ENCODE results near the gene GBP2.
"Not testable (repeated sequence)": the region's sequence is repeated elsewhere in the genome, so short reads cannot be mapped to it uniquely, and the experiment has no call there.

The GBP2 gene

GRCh38 chr1:89126602-89127565 is 970 bp upstream of the GBP2 start:
- DNase-seq (ENCODE audit: low spot score) = peak; percentile 84

DNA sequence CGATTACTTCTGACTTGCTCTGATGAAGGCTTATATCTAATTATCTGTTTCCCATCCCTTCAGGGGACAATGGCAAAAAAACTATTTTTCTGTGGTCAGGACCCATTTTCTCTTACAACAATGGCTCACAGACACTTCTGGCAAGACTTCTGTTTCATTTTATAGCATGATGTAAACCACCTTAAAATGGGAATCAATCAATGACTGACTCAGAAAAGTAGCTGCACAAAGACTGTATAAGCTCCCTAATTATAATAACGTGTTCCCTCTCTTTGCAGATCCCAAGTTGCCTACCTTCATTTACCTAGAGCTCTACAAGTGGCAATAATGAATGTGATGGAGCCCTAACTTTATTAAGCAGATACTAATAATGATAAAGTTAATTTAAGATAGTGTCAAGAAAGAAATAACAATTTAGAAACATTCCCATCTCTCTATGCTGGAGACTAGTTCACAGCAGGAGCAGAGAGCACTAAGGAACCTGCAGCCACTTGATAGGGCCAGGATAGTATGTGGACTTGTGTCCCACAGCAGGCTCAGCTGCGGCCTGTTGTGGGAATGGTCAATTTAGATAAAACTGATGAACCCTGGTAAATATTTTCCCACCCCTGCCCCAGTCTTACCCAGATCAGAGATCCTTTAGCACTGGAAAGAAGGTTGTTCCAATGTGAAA is 538 bp downstream of the GBP2 start:
- no peak for DNase-seq (ENCODE audit: low spot score)

DNA sequence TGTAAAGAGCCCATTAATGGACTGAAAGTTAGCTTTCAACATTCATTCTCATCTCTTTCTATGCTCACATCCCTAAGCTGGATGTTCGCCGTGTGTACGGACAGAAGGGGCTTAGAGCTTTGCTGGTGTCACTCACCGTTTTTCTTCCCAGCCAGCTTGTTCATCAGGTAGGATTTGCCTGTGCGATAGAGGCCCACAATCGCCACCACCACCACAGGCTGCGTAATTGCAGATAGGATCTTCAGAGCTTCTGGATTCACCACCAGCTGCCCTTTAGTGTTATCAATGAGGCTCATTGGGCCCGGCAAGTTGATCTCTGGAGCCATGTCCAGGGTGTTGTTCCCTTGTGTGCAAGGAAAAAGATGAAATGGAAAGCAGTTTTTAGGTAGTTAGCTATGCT is 4.3 kb downstream of the GBP2 start:
- DNase-seq (ENCODE audit: low spot score) = no peak

GRCh38 chr1:89114662-89115061 is 11.3 kb downstream of the GBP2 start:
- peak; percentile 32 for DNase-seq (ENCODE audit: low spot score)

DNA sequence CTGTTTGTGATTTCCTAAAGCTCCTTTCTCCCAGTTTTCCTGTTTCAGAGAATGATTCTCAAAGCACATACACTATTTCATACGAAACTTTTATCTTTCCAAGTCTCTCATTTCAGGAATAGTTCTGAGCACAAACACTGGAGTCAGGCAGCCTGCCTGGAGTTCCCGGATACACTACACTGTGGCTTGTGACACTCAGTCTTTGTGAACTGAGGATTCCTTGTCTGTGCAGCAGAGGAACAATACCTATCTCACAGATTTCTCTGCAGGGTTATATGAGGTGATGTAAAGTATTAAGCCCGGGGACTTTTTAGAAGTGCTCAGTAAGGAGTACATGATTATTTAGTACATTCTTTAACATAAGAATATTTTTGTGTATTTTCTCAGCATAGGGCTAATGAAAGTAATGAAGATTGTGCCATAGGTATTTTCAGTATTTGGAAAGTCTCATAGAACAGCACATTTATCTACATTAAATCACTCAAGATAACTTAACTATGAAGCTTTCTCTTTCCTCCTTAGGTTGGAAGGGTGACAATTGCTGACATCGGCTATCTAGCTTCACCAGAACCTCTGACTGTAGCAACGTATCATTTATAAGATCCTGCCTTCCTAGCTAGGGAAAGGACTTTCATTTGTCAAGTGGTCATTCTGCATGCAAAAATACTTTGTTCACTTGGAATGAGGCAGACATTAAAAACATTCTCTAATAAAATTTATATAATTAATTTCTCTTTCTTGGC is 12.9 kb downstream of the GBP2 start:
- DNase-seq (ENCODE audit: low spot score) = no peak

DNA sequence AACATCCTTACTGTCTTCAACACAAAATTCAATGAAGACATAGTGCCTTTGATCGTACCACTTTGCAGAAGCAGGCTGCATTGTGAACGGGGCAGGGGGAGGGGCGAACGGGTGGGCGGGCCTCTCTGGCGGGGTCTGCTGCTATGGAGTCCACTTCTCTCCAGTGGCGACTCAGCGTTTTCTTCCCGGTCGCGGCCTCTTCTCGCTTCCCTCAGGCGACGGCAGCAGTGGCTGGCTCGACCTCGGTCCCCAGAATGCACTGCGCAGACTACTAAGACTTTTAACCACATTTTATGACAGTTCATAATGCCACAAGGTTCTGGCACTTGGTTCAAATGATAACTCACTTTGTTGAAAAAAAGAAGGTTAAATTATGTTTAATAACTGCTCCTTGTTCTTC is 21.2 kb downstream of the GBP2 start:
- DNase-seq (ENCODE audit: low spot score) = no peak

DNA sequence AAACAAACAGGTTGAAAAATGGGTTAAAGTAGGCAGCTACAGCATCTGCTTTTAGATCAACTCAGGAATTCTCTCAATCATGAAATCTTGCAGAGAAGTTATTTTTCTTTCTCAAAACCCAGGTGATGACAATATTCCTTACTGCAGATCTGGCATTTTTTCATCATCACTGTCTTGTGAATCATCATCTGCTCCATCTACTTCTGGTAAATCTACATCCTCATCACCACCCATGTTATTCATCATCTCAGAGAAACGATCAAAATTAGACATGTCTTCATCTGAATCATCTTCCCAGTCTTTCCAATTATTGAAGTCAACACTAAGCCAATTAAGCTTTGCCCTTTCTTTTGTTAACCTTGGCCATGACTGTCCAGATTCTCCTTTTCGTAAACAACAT is 21.8 kb downstream of the GBP2 start:
- DNase-seq (ENCODE audit: low spot score) = no peak

GRCh38 chr1:89102021-89102420 is 23.9 kb downstream of the GBP2 start:
- no peak for DNase-seq (ENCODE audit: low spot score)

DNA sequence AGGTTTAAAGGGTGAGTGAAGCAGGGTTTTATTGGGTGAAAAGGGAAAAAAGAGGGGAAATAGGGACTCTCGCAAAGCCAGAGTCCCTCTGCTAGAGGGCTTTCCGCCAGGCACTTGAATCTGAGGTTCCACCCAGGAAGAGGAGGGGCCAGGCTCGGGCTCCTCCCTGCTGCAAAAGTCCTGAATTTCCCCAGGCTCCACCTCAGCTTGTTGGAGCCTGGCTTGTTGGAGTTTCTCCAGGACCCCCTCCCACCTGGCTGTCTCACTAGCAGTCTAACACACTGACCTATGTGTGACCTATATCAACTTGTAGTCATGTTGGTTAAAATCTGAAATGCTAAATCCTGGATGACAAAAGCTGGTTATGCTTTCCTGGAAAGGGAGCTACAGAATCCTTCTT is 25.5 kb downstream of the GBP2 start:
- no peak for DNase-seq (ENCODE audit: low spot score)

GRCh38 chr1:89098857-89099256 is 27.1 kb downstream of the GBP2 start:
- DNase-seq (ENCODE audit: low spot score) = no peak

DNA sequence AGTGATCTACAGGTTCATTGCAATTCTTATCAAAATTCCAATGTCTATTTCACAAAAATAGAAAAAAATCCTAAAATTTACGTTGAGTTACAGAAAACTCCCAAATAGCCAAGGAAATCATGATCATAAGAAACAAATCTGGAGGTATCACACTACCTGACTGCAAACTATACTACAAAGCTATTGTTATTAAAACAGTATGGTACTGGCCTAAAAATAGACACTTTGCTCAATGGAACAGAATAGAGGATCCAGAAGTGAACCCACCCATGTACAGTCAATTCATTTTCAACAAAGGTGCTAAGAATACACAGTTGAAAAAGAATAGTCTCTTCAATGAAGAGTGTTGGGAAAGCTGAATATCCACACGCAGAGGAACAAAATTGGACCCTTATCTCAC is 30.2 kb downstream of the GBP2 start:
- no peak for DNase-seq (ENCODE audit: low spot score)

DNA sequence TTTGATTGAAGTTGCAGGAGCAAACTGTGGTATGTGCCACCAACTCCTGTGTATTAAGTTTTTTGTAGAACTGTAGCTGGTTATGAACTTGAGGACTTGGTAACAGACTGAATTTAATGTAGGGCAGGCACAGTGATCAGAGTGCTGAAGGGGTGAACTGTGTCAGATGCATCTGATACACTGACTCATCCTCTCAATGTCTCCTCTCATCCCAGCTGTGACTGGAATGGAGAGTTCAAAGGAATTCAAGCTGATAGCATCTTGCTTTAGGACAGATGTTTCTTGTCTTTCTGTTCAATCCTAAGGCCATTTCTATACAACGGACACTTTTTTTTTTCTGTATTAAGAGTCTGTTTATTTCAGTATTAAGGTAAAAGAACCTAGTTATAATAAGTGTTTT is 36.0 kb downstream of the GBP2 start:
- no peak for DNase-seq (ENCODE audit: low spot score)

DNA sequence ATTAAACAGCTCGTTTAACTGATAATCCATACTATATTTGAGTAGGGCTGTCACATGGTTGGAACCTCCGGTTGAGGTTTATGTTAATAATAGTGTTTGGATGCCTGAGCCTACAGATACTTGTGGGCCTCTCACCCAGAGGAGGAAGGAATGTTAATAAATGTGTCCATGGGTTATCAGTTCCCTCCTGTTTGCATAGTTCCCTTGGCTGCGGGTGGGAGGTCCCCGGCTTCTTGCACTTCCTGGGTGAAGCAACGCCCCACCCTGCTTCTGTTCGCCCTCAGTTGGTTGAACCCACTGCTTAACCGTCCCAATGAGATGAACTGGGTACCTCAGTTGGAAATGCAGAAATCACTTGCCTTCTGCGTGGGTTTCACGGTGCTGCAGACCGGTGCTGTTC is 37.3 kb downstream of the GBP2 start:
- no peak for DNase-seq (ENCODE audit: low spot score)

GRCh38 chr1:89087241-89087640 is 38.7 kb downstream of the GBP2 start:
- no peak for DNase-seq (ENCODE audit: low spot score)

- DNase-seq (ENCODE audit: low spot score) = peak; percentile 40
Observed at GRCh38 chr1:89085781-89086180, 40.1 kb downstream of the GBP2 start.

DNA sequence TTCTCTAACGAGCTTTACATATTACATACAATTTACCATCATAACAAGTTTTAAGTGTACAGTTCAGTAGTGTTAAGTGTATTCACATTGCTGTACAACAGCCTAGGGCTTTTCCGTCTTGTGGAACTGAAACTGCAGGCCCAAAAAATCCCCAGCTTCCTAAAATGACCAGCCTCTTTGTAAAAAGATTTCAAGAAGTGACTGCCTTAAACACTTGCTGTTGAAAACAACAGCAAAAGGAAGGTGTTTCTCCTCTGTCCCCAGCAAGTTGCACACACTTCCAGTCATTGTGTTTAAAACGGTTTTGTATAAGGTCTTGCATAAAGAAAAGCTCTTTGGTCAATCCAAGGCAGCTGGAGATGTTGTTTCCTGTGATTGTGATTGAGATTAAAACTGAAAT is 44.9 kb downstream of the GBP2 start:
- no peak for DNase-seq (ENCODE audit: low spot score)

GRCh38 chr1:89080068-89080467 is 45.8 kb downstream of the GBP2 start:
- DNase-seq (ENCODE audit: low spot score) = not testable (repeated sequence)

GRCh38 chr1:89072466-89073065 is 53.3 kb downstream of the GBP2 start:
- DNase-seq (ENCODE audit: low spot score) = not testable (repeated sequence)

DNA sequence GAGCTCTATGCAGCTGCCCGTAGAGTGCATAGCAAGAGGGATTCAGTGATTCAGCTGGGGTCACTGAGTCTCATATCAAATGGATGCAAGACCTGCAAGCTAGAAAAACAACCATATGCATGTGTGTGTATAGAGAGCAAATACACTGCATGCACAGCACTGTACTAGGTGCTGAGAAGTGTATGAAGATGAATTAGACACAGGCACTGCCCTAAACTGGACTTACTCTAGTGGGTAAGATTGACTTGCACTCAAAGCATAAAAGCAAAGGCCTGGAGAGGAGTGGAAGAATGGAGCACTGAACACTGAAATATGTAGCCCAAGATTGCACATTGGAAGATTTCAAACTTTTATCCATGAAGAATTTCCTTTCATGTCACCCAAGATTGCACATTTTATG is 55.4 kb downstream of the GBP2 start:
- DNase-seq (ENCODE audit: low spot score) = no peak

- peak; percentile 15 for DNase-seq (ENCODE audit: low spot score)
Observed at GRCh38 chr1:89069951-89070350, 56.0 kb downstream of the GBP2 start.

- DNase-seq (ENCODE audit: low spot score) = no peak
Observed at GRCh38 chr1:89068291-89068690, 57.6 kb downstream of the GBP2 start.
